Stomach smooth muscle (tissue), 2 donors: ENCODE measurements around the gene TIMM29.

Experiments used
- H3K27ac ChIP-seq: one replicate; pipeline ENCODE4 v1.7.0; 2013; ENCODE audit warnings: mild to moderate bottlenecking, low read length, inconsistent platforms
- H3K27me3 ChIP-seq, 2 donors: one replicate each; pipeline ENCODE4 v1.7.0; 2013; ENCODE audit warnings: low read length in 2 of 2; ENCODE audit not compliant: insufficient read depth in 2 of 2, control insufficient read depth in 1 of 2
- H3K36me3 ChIP-seq, 2 donors: one replicate each; pipeline ENCODE4 v1.7.0; 2013; ENCODE audit warnings: low read length in 2 of 2; ENCODE audit not compliant: control insufficient read depth in 2 of 2, insufficient read depth in 2 of 2
- H3K4me1 ChIP-seq: one replicate; pipeline ENCODE4 v1.7.0; 2013; ENCODE audit warnings: low read length; ENCODE audit not compliant: control insufficient read depth, insufficient read depth
- H3K4me3 ChIP-seq, 2 donors: one replicate each; pipeline ENCODE4 v1.7.0; 2013; ENCODE audit warnings: low read length in 2 of 2
- H3K9ac ChIP-seq, 2 donors: one replicate each; pipeline ENCODE4 v1.7.0; 2013; ENCODE audit warnings: low read length in 2 of 2, mild to moderate bottlenecking in 1 of 2
- H3K9me3 ChIP-seq, 2 donors: one replicate each; pipeline ENCODE4 v1.7.0; 2013; ENCODE audit warnings: low read length in 2 of 2; ENCODE audit not compliant: control insufficient read depth in 2 of 2
- donor health status: healthy.
- donor health status: Pancreatic carcinoma.

TIMM29 gene

GRCh38 chr19:10912619-10913018, 16.0 kb upstream of the TIMM29 start:
- Histone ChIP-seq H3K36me3 (peaks cover 41 to 47% of the 10 kb centered on the region in 2 donors), H3K4me3 (no peak overlapping the region), H3K9ac (no peak overlapping the region), H3K27ac (no peak overlapping the region), H3K4me1 (peaks cover 2% of the 10 kb centered on the region), H3K9me3 (no peaks in the 10 kb centered on the region), H3K27me3 (no peaks in the 10 kb centered on the region)

- no peak overlapping the region for H3K4me3 ChIP-seq
- H3K27ac ChIP-seq, result no peak overlapping the region
- H3K36me3 ChIP-seq, result peaks cover 36 to 42% of the 10 kb centered on the region in 2 donors
- no peaks in the 10 kb centered on the region for H3K27me3 ChIP-seq
- no peaks in the 10 kb centered on the region for H3K9me3 ChIP-seq
- H3K9ac ChIP-seq, result no peak overlapping the region
- H3K4me1 ChIP-seq, result peaks cover 2% of the 10 kb centered on the region
Observed at GRCh38 chr19:10913716-10914340, 14.8 kb upstream of the TIMM29 start.

DNA sequence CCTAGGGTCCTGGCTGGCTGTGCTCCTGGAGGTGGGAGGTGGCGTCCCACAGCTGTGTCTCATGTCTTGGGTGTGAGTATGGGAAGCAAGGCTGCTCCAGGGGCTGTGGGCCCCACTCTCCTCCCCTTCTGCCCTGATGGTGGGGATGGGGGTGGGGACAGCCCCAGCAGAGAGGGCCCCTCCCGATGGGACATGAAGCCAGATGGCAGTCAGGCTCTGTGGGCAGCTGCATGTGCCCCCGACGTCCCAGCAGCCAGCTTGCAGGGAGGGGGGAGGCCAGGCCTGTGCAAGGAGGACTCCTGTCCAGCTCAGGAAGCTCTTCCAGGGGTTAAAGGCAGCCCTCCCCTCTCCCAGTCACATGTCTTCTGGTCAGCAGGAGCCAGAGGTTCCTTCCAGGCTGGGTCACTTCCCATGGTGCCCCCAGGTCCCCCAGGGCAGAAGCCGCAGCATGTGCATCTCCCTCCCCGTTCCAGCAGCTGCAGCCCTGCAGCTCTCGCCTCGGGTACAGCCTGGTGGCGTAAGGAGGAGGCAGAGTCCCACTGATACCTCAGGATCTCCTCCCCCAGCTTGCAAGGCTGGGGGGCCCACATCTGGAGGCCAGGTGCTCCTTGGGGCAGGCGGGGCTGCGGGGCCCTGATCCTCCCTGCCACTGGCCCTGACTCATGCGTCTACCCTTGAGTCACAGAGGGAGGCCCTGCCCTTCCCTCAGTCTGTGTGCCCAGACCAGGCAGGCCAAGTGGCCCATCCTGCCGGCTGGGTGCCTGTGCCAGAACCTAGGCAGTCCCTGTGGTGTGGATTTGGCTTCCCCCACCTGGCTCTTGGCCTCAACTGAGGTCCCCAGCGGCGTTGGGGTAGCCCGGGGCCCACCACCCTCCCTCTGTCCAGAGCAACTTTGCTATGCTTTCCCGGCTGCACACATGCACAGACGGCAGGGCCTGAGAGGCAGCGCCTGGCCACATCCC, 13.2 kb upstream of the TIMM29 start:
- H3K9me3 ChIP-seq, result no peaks in the 10 kb centered on the region
- no peak overlapping the region for H3K9ac ChIP-seq
- no peak overlapping the region for H3K27ac ChIP-seq
- H3K4me3 ChIP-seq, result no peak overlapping the region
- peaks cover 42 to 43% of the 10 kb centered on the region in 2 donors for H3K36me3 ChIP-seq
- H3K27me3 ChIP-seq, result no peaks in the 10 kb centered on the region
- H3K4me1 ChIP-seq, result peaks cover 2% of the 10 kb centered on the region

DNA sequence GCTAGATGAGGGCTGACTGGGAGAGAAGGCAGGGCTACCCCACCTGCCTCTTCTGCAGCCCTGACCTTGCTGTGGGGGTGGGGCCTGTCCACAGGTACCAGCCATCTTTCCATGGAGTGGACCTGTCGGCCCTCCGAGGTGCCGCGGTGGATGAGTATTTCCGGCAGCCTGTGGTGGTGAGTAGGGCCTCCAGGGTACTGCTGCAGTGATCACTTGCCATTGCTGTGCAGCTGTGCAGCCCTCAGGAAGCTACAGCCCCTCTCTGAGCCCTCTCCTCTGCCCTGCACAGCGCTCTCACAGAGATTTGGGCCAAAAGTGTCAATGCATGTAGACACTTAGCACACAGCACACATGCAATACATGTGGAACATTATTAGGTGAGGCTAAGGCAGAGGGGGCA, 12.0 kb upstream of the TIMM29 start:
- Histone ChIP-seq H3K9me3 (no peaks in the 10 kb centered on the region), H3K27ac (no peak overlapping the region), H3K27me3 (no peaks in the 10 kb centered on the region), H3K36me3 (peaks cover 39 to 43% of the 10 kb centered on the region in 2 donors), H3K4me1 (peaks cover 2% of the 10 kb centered on the region), H3K9ac (no peak overlapping the region), H3K4me3 (no peak overlapping the region)

GRCh38 chr19:10918359-10918758, 10.3 kb upstream of the TIMM29 start:
- Histone ChIP-seq H3K27me3 (no peaks in the 10 kb centered on the region), H3K4me3 (no peak overlapping the region), H3K4me1 (peaks cover 2% of the 10 kb centered on the region), H3K9ac (no peak overlapping the region), H3K9me3 (no peaks in the 10 kb centered on the region), H3K27ac (no peak overlapping the region), H3K36me3 (peaks cover 31 to 39% of the 10 kb centered on the region in 2 donors)

- Histone ChIP-seq H3K4me1 (peaks cover 2% of the 10 kb centered on the region), H3K27me3 (no peaks in the 10 kb centered on the region), H3K27ac (no peak overlapping the region), H3K36me3 (peaks cover 22 to 43% of the 10 kb centered on the region in 2 donors), H3K4me3 (no peak overlapping the region), H3K9ac (no peak overlapping the region), H3K9me3 (no peaks in the 10 kb centered on the region)
Observed at GRCh38 chr19:10919352-10920287, 9.0 kb upstream of the TIMM29 start.

DNA sequence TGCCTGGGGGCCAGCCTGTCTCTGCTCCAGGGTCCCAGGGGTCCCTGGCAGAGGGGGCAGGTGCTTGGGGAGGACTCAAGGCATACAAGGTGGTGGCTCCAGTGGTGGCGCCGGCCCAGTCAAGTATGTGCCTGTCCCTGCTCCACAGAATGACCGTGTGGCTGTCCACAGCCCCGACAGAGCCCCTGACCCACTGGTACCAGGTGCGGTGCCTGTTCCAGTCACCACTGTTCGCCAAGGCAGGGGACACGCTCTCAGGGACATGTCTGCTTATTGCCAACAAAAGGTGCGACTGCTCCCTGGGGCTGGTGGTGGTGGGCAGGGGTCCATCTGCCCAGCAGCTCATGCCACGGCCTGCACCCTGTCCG, 8.3 kb upstream of the TIMM29 start:
- Histone ChIP-seq H3K4me1 (no peaks in the 10 kb centered on the region), H3K27ac (no peak overlapping the region), H3K27me3 (no peaks in the 10 kb centered on the region), H3K4me3 (no peak overlapping the region), H3K36me3 (peaks cover 22 to 42% of the 10 kb centered on the region in 2 donors), H3K9ac (no peak overlapping the region), H3K9me3 (no peaks in the 10 kb centered on the region)

DNA sequence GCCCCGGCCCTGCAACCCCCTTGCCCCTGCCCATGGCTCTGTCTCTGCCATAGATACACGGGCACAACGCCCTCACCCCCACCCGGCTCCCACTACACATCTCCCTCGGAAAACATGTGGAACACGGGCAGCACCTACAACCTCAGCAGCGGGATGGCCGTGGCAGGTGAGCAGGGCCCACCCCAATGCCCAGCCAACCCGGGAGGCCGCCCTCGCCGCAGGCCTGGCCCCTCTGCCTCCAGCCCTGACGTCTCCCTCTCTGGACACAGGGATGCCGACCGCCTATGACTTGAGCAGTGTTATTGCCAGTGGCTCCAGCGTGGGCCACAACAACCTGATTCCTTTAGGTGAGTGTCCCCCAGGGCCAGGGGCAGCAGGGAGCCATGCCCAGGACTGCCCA, 7.8 kb upstream of the TIMM29 start:
- H3K9me3 ChIP-seq, result no peaks in the 10 kb centered on the region
- no peak overlapping the region for H3K4me3 ChIP-seq
- H3K9ac ChIP-seq, result no peak overlapping the region
- H3K27me3 ChIP-seq, result no peaks in the 10 kb centered on the region
- H3K4me1 ChIP-seq, result no peaks in the 10 kb centered on the region
- H3K36me3 ChIP-seq, result peaks cover 22 to 45% of the 10 kb centered on the region in 2 donors
- no peak overlapping the region for H3K27ac ChIP-seq

DNA sequence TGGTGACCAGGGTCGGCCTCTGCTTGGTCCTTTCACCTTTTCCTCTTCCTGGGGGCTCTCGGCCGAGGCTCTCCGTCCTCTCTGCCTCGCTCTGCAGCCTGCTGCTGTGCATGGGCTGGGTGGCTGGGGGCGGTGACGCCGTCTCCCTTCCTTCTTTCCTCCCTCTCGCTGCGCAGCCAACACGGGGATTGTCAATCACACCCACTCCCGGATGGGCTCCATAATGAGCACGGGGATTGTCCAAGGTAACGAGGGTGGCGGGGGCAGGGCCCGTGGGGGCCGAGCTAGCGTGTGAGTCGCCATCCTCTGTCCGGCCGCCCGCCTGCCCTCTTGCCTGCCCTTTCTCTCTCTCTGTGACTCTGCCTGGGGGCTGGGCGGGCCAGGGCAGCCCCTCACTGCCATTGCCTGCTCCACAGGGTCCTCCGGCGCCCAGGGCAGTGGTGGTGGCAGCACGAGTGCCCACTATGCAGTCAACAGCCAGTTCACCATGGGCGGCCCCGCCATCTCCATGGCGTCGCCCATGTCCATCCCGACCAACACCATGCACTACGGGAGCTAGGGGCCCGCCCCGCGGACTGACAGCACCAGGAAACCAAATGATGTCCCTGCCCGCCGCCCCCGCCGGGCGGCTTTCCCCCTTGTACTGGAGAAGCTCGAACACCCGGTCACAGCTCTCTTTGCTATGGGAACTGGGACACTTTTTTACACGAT, 7.3 kb upstream of the TIMM29 start:
- no peaks in the 10 kb centered on the region for H3K4me1 ChIP-seq
- no peaks in the 10 kb centered on the region for H3K9me3 ChIP-seq
- no peak overlapping the region for H3K27ac ChIP-seq
- H3K27me3 ChIP-seq, result no peaks in the 10 kb centered on the region
- H3K36me3 ChIP-seq, result peaks cover 20 to 43% of the 10 kb centered on the region in 2 donors
- H3K9ac ChIP-seq, result no peak overlapping the region
- H3K4me3 ChIP-seq, result no peak overlapping the region
